Measurements from ENCODE around the gene LPAR3. TPM values are rescaled to one million over a fixed set of nuclear protein-coding genes. Genes with fewer than 3 reads are reported as not detected.
A peak's percentile ranks its signal among the peaks of the same experiment; 100 is the strongest.
"Not testable (repeated sequence)": the region's sequence is repeated elsewhere in the genome, so short reads cannot be mapped to it uniquely, and the experiment has no call there.

LPAR3 gene
- not detected in 2 replicates for total RNA-seq (2014; rRNA removed; shearing (Covaris generic))

- no peak for DNase-seq (ENCODE audit: low spot score)
Observed at GRCh38 chr1:84892705-84893618, at the start of gene LPAR3. TSS of gene LPAR3 (minus strand) at chr1:84893206. CDS start at chr1:84866120, 27,086 bp downstream.

GRCh38 chr1:84941843-84942242 is 48.8 kb upstream of the LPAR3 start:
- DNase-seq (ENCODE audit: low spot score) = no peak

GRCh38 chr1:84940481-84940880 is 47.5 kb upstream of the LPAR3 start:
- no peak for DNase-seq (ENCODE audit: low spot score)

GRCh38 chr1:84939761-84940160 is 46.8 kb upstream of the LPAR3 start:
- DNase-seq (ENCODE audit: low spot score) = no peak

- DNase-seq (ENCODE audit: low spot score) = no peak
Observed at GRCh38 chr1:84939151-84939550, 46.1 kb upstream of the LPAR3 start.

GRCh38 chr1:84936116-84936810 is 43.3 kb upstream of the LPAR3 start:
- peak; percentile 66 for DNase-seq (ENCODE audit: low spot score)

- no peak for DNase-seq (ENCODE audit: low spot score)
Observed at GRCh38 chr1:84933011-84933611, 40.1 kb upstream of the LPAR3 start.

- DNase-seq (ENCODE audit: low spot score) = no peak
Observed at GRCh38 chr1:84930831-84931230, 37.8 kb upstream of the LPAR3 start.

- no peak for DNase-seq (ENCODE audit: low spot score)
Observed at GRCh38 chr1:84930329-84930728, 37.3 kb upstream of the LPAR3 start.

- no peak for DNase-seq (ENCODE audit: low spot score)
Observed at GRCh38 chr1:84929581-84929980, 36.6 kb upstream of the LPAR3 start.

- DNase-seq (ENCODE audit: low spot score) = no peak
Observed at GRCh38 chr1:84928979-84929378, 36.0 kb upstream of the LPAR3 start.

GRCh38 chr1:84923317-84923716 is 30.3 kb upstream of the LPAR3 start:
- DNase-seq (ENCODE audit: low spot score) = no peak

- no peak for DNase-seq (ENCODE audit: low spot score)
Observed at GRCh38 chr1:84920159-84920558, 27.2 kb upstream of the LPAR3 start.

- no peak for DNase-seq (ENCODE audit: low spot score)
Observed at GRCh38 chr1:84919461-84919970, 26.5 kb upstream of the LPAR3 start.

- no peak for DNase-seq (ENCODE audit: low spot score)
Observed at GRCh38 chr1:84918726-84919336, 25.8 kb upstream of the LPAR3 start.

- DNase-seq (ENCODE audit: low spot score) = no peak
Observed at GRCh38 chr1:84916897-84917296, 23.9 kb upstream of the LPAR3 start.

- DNase-seq (ENCODE audit: low spot score) = no peak
Observed at GRCh38 chr1:84913555-84913892, 20.5 kb upstream of the LPAR3 start.

- DNase-seq (ENCODE audit: low spot score) = no peak
Observed at GRCh38 chr1:84912726-84913554, 19.9 kb upstream of the LPAR3 start.

- not testable (repeated sequence) for DNase-seq (ENCODE audit: low spot score)
Observed at GRCh38 chr1:84908746-84909464, 15.9 kb upstream of the LPAR3 start.

All from HT-29 (cell line).